Neural cell (in vitro differentiated cells): ENCODE measurements around the gene PITPNB. TPM values are rescaled to one million over a fixed set of nuclear protein-coding genes. Genes with fewer than 3 reads are reported as not detected.

Experiments
- H2AFZ ChIP-seq: fragments of 200-600, 300-800 bp; sonication (generic), shearing (Covaris generic); 2 replicates; pipeline ENCODE4 v1.6.0; 2014; ENCODE audit warnings: low read depth, mild to moderate bottlenecking, antibody characterized with exemption, low read length, moderate library complexity
- H3F3A ChIP-seq: fragments of 200-600 bp; shearing (Covaris generic); 2 replicates; pipeline ENCODE4 v1.6.1; 2016; ENCODE audit warnings: mild to moderate bottlenecking, moderate library complexity, mixed read lengths, antibody characterized with exemption, low read length; ENCODE audit not compliant: insufficient read depth, poor library complexity, severe bottlenecking
- H3K27ac ChIP-seq: fragments of 200-600, 300-800 bp; sonication (generic), shearing (Covaris generic); 2 replicates; pipeline ENCODE4 v1.5.1; 2014; ENCODE audit warnings: mild to moderate bottlenecking, low read length, moderate library complexity
- H3K27me3 ChIP-seq: fragments of 300-800, 200-600 bp; sonication (generic), shearing (Covaris generic); 2 replicates; pipeline ENCODE4 v1.6.0; 2014; ENCODE audit warnings: mild to moderate bottlenecking, low read depth, low read length, moderate library complexity; ENCODE audit not compliant: insufficient read depth
- H3K36me3 ChIP-seq: fragments of 300-800, 200-600 bp; sonication (generic), shearing (Covaris generic); 2 replicates; pipeline ENCODE4 v1.5.1; 2014; ENCODE audit warnings: mild to moderate bottlenecking, antibody characterized with exemption, low read length, moderate library complexity; ENCODE audit not compliant: insufficient read depth
- H3K4me2 ChIP-seq: fragments of 300-800, 200-600 bp; sonication (generic), shearing (Covaris generic); 2 replicates; pipeline ENCODE4 v1.6.0; 2014; ENCODE audit warnings: mild to moderate bottlenecking, low read length
- H3K4me3 ChIP-seq: fragments of 300-800, 200-600 bp; sonication (generic), shearing (Covaris generic); 2 replicates; pipeline ENCODE4 v1.5.1; 2014; ENCODE audit warnings: mild to moderate bottlenecking, low read length, moderate library complexity
- H3K79me2 ChIP-seq: fragments of 200-600 bp; shearing (Covaris generic); replicated peaks from 2 replicates; pipeline ENCODE4 v1.6.0; 2014; ENCODE audit warnings: mild to moderate bottlenecking, low read length, moderate library complexity; ENCODE audit not compliant: insufficient read depth
- H3K9ac ChIP-seq: fragments of 300-800, 200-600 bp; sonication (generic), shearing (Covaris generic); 2 replicates; pipeline ENCODE4 v1.6.1; 2016; ENCODE audit warnings: mild to moderate bottlenecking, low read length, mixed read lengths
- H3K9me2 ChIP-seq: fragments of 200-600 bp; shearing (Covaris generic); 2 replicates; pipeline ENCODE4 v1.6.1; 2016; ENCODE audit warnings: mild to moderate bottlenecking, low read length, mixed read lengths; ENCODE audit not compliant: insufficient read depth
- H3K9me3 ChIP-seq: fragments of 200-600, 300-800 bp; sonication (generic), shearing (Covaris generic); 2 replicates; pipeline ENCODE4 v1.6.1; 2016; ENCODE audit warnings: mild to moderate bottlenecking, mixed run types, low read length, moderate library complexity, mixed read lengths
- H4K20me1 ChIP-seq: fragments of 200-600 bp; shearing (Covaris generic); 2 replicates; pipeline ENCODE4 v1.6.1; 2016; ENCODE audit warnings: mild to moderate bottlenecking, mixed run types; ENCODE audit not compliant: insufficient read depth
- CTCF ChIP-seq: fragments of 450-650 bp; IDR thresholded peaks from 2 replicates; pipeline ENCODE4 v1.5.1; 2014; ENCODE audit warnings: antibody characterized with exemption, mild to moderate bottlenecking, moderate library complexity; ENCODE audit not compliant: poor library complexity, severe bottlenecking
- EP300 ChIP-seq: fragments of 450-650 bp; conservative IDR thresholded peaks from 2 replicates; pipeline ENCODE4 v1.6.1; 2014; ENCODE audit warnings: antibody characterized with exemption, mild to moderate bottlenecking, moderate library complexity; ENCODE audit not compliant: poor library complexity, severe bottlenecking
- EZH2 ChIP-seq: fragments of 200-600, 300-800 bp; shearing (Covaris generic), sonication (generic); IDR thresholded peaks from 2 replicates; pipeline ENCODE4 v1.6.1; 2014; ENCODE audit warnings: antibody characterized with exemption, low read length, borderline replicate concordance, mild to moderate bottlenecking; ENCODE audit not compliant: insufficient read depth, poor library complexity, severe bottlenecking
- MXI1 ChIP-seq: fragments of 450-650 bp; conservative IDR thresholded peaks from 2 replicates; pipeline ENCODE4 v1.6.1; 2014; ENCODE audit warnings: antibody characterized with exemption, mild to moderate bottlenecking; ENCODE audit not compliant: poor library complexity, severe bottlenecking
- POLR2AphosphoS5 ChIP-seq: IDR thresholded peaks from 2 replicates; pipeline ENCODE4 v1.6.1; 2012
- RAD21 ChIP-seq: fragments of 450-650 bp; conservative IDR thresholded peaks from 2 replicates; pipeline ENCODE4 v1.6.1; 2014; ENCODE audit warnings: antibody characterized with exemption, mild to moderate bottlenecking, moderate library complexity
- REST ChIP-seq: IDR thresholded peaks from 2 replicates; pipeline ENCODE4 v1.6.1; 2012; ENCODE audit warnings: borderline replicate concordance
- SMC3 ChIP-seq: fragments of 450-650 bp; conservative IDR thresholded peaks from 2 replicates; pipeline ENCODE4 v1.6.1; 2014; ENCODE audit warnings: antibody characterized with exemption, mild to moderate bottlenecking, moderate library complexity; ENCODE audit not compliant: poor library complexity
- TAF1 ChIP-seq: IDR thresholded peaks from 2 replicates; pipeline ENCODE4 v1.6.1; 2012; ENCODE audit warnings: low read depth
- polyA plus RNA-seq: library from polyadenylated mRNA; depleted of rRNA; stranded (reverse); fragments of >200 nt; gene quantifications from 2 replicates; pipeline ENCODE4 v1.2.3, GENCODE V29; 2014

PITPNB gene
- polyA plus RNA-seq, 1 donor from 2014 or later, result 44.8 TPM

GRCh38 chr22:27911330-27911729 is 7.7 kb downstream of the PITPNB start:
- Histone ChIP-seq H3K9me2 (no peaks in the 10 kb centered on the region), H3F3A (no peaks in the 10 kb centered on the region), H3K27me3 (no peaks in the 10 kb centered on the region), H3K36me3 (no peaks in the 10 kb centered on the region), H3K4me2 (no peak overlapping the region), H3K9me3 (no peaks in the 10 kb centered on the region), H3K79me2 (peaks cover 35% of the 10 kb centered on the region), H2AFZ (no peak overlapping the region), H3K27ac (no peak overlapping the region), H3K9ac (no peak overlapping the region), H3K4me3 (no peak overlapping the region), H4K20me1 (no peaks in the 10 kb centered on the region)
- no peak for TF ChIP-seq SMC3

GRCh38 chr22:27906241-27906640 is 12.8 kb downstream of the PITPNB start:
- H3K9me3 ChIP-seq, result no peaks in the 10 kb centered on the region
- no peak overlapping the region for H3K9ac ChIP-seq
- H3K4me2 ChIP-seq, result no peak overlapping the region
- H2AFZ ChIP-seq, result no peak overlapping the region
- H4K20me1 ChIP-seq, result no peaks in the 10 kb centered on the region
- H3K27ac ChIP-seq, result no peak overlapping the region
- peaks cover 4% of the 10 kb centered on the region for H3K79me2 ChIP-seq
- no peaks in the 10 kb centered on the region for H3K9me2 ChIP-seq
- H3K36me3 ChIP-seq, result no peaks in the 10 kb centered on the region
- no peak overlapping the region for H3K4me3 ChIP-seq
- no peak for TF ChIP-seq CTCF
- TF ChIP-seq EZH2, result no peak
- no peak for TF ChIP-seq SMC3
- no peak for TF ChIP-seq RAD21
- no peak for TF ChIP-seq REST
- no peak for TF ChIP-seq POLR2AphosphoS5
- TF ChIP-seq TAF1, result no peak
- no peak for TF ChIP-seq EP300
- TF ChIP-seq MXI1, result no peak
- H3F3A ChIP-seq, result no peaks in the 10 kb centered on the region
- no peaks in the 10 kb centered on the region for H3K27me3 ChIP-seq

GRCh38 chr22:27905653-27906052 is 13.4 kb downstream of the PITPNB start:
- Histone ChIP-seq H3K9me3 (no peaks in the 10 kb centered on the region), H3K4me3 (no peak overlapping the region), H3K79me2 (no peaks in the 10 kb centered on the region), H3K4me2 (no peak overlapping the region), H3K27me3 (no peaks in the 10 kb centered on the region), H3K9ac (no peak overlapping the region), H4K20me1 (no peaks in the 10 kb centered on the region), H3K9me2 (no peaks in the 10 kb centered on the region), H2AFZ (no peak overlapping the region), H3K36me3 (no peaks in the 10 kb centered on the region), H3F3A (no peaks in the 10 kb centered on the region), H3K27ac (no peak overlapping the region)
- TF ChIP-seq MXI1 (no peak), POLR2AphosphoS5 (no peak), CTCF (no peak), REST (no peak), EZH2 (no peak), RAD21 (no peak), SMC3 (no peak), EP300 (no peak), TAF1 (no peak)
